H9 (cell line): ENCODE results near the gene RTN1. TPM values are rescaled to one million over a fixed set of nuclear protein-coding genes. Genes with fewer than 3 reads are reported as not detected.

ENCODE experiments used
- DNase-seq: peaks from one replicate; pipeline ENCODE4 v3.0.0-alpha.2; 2017
- H2AFZ ChIP-seq: one replicate; pipeline ENCODE4 v1.6.1; 2013; ENCODE audit warnings: mild to moderate bottlenecking, low read length, control low read depth, moderate library complexity
- H2AK5ac ChIP-seq: 2 replicates; pipeline ENCODE4 v1.6.1; 2013; ENCODE audit warnings: low read length, control low read depth, mixed read lengths; ENCODE audit not compliant: insufficient read length
- H2BK120ac ChIP-seq: one replicate; pipeline ENCODE4 v1.6.1; 2013; ENCODE audit warnings: low read depth, mild to moderate bottlenecking, low read length, control low read depth, inconsistent platforms; ENCODE audit not compliant: poor library complexity, severe bottlenecking
- H2BK12ac ChIP-seq: 2 replicates; pipeline ENCODE4 v1.6.1; 2013; ENCODE audit warnings: low read length, control low read depth, mixed read lengths, low read depth; ENCODE audit not compliant: insufficient read length
- H2BK15ac ChIP-seq: 2 replicates; pipeline ENCODE4 v1.6.1; 2013; ENCODE audit warnings: low read depth, low read length, control low read depth
- H2BK20ac ChIP-seq: one replicate; pipeline ENCODE4 v1.6.1; 2013; ENCODE audit warnings: low read depth, mild to moderate bottlenecking, low read length, control low read depth, inconsistent platforms; ENCODE audit not compliant: poor library complexity, severe bottlenecking
- H2BK5ac ChIP-seq: 2 replicates; pipeline ENCODE4 v1.6.1; 2013; ENCODE audit warnings: low read length, control low read depth, mixed read lengths; ENCODE audit not compliant: insufficient read length
- H3K14ac ChIP-seq: 2 replicates; pipeline ENCODE4 v1.6.1; 2013; ENCODE audit warnings: low read length, control low read depth; ENCODE audit not compliant: insufficient read depth
- H3K18ac ChIP-seq: 2 replicates; pipeline ENCODE4 v1.6.1; 2013; ENCODE audit warnings: low read depth, mild to moderate bottlenecking, mixed read lengths, low read length, control low read depth; ENCODE audit not compliant: insufficient read length
- H3K23ac ChIP-seq: 2 replicates; pipeline ENCODE4 v1.6.1; 2013; ENCODE audit warnings: low read length, control low read depth, mixed read lengths, low read depth; ENCODE audit not compliant: insufficient read length
- H3K23me2 ChIP-seq: 2 replicates; pipeline ENCODE4 v1.6.1; 2013; ENCODE audit warnings: low read depth, mild to moderate bottlenecking, mixed read lengths, low read length, control low read depth; ENCODE audit not compliant: insufficient read length, poor library complexity, severe bottlenecking
- H3K27ac ChIP-seq: 2 replicates; pipeline ENCODE4 v1.5.1; 2013; ENCODE audit warnings: low read length, control low read depth, mixed read lengths, low read depth; ENCODE audit not compliant: insufficient read length
- H3K27me3 ChIP-seq: 2 replicates; pipeline ENCODE4 v1.6.1; 2013; ENCODE audit warnings: low read length, control low read depth, inconsistent platforms; ENCODE audit not compliant: insufficient read depth
- H3K4ac ChIP-seq: 2 replicates; pipeline ENCODE4 v1.6.1; 2013; ENCODE audit warnings: low read depth, mild to moderate bottlenecking, control low read depth, inconsistent platforms, low read length, moderate library complexity
- H3K4me1 ChIP-seq: 2 replicates; pipeline ENCODE4 v1.6.1; 2013; ENCODE audit warnings: low read length, control low read depth, inconsistent platforms; ENCODE audit not compliant: insufficient read depth
- H3K4me2 ChIP-seq: 2 replicates; pipeline ENCODE4 v1.6.1; 2013; ENCODE audit warnings: low read length, control low read depth, mixed read lengths; ENCODE audit not compliant: insufficient read length, insufficient read depth
- H3K56ac ChIP-seq: 2 replicates; pipeline ENCODE4 v1.6.1; 2013; ENCODE audit warnings: low read depth, mild to moderate bottlenecking, mixed read lengths, low read length, control low read depth; ENCODE audit not compliant: insufficient read length
- H3K79me1 ChIP-seq: 2 replicates; pipeline ENCODE4 v1.6.1; 2013; ENCODE audit warnings: low read depth, mild to moderate bottlenecking, moderate library complexity, low read length, control low read depth, inconsistent platforms; ENCODE audit not compliant: insufficient read depth, poor library complexity, severe bottlenecking
- H3K79me2 ChIP-seq: 2 replicates; pipeline ENCODE4 v1.6.1; 2013; ENCODE audit warnings: low read length, control low read depth, inconsistent platforms; ENCODE audit not compliant: insufficient read depth
- H3K9ac ChIP-seq: 2 replicates; pipeline ENCODE4 v1.6.1; 2013; ENCODE audit warnings: low read length, control low read depth, mixed read lengths; ENCODE audit not compliant: insufficient read length; ENCODE audit errors: extremely low read depth
- H3K9me3 ChIP-seq: one replicate; pipeline ENCODE4 v1.6.1; 2013; ENCODE audit warnings: low read depth, low read length, inconsistent platforms; ENCODE audit not compliant: control insufficient read depth
- H3T11ph ChIP-seq: one replicate; pipeline ENCODE4 v1.6.1; 2013; ENCODE audit warnings: mild to moderate bottlenecking, low read length, control low read depth, inconsistent platforms
- H4K20me1 ChIP-seq: one replicate; pipeline ENCODE4 v1.6.1; 2013; ENCODE audit not compliant: control insufficient read depth, insufficient read length, insufficient read depth
- H4K5ac ChIP-seq: 2 replicates; pipeline ENCODE4 v1.6.1; 2013; ENCODE audit warnings: low read depth, mild to moderate bottlenecking, mixed read lengths, low read length, control low read depth; ENCODE audit not compliant: insufficient read length
- H4K8ac ChIP-seq: replicated peaks from 2 replicates; pipeline ENCODE4 v1.6.1; 2013; ENCODE audit warnings: low read length, control low read depth, mixed read lengths, low read depth; ENCODE audit not compliant: insufficient read length
- H4K91ac ChIP-seq: 2 replicates; pipeline ENCODE4 v1.6.1; 2013; ENCODE audit warnings: low read depth, mild to moderate bottlenecking, moderate library complexity, mixed read lengths, low read length, control low read depth; ENCODE audit not compliant: insufficient read length
- H3K27ac Mint-ChIP-seq, 3 experiments: 2 replicates in 2 of 3; 3 replicates in 1 of 3; pipeline ENCODE4 v1.8.0; 2020 to 2021; ENCODE audit warnings: mixed read lengths in 3 of 3, mild to moderate bottlenecking in 1 of 3, moderate library complexity in 1 of 3
- H3K27me3 Mint-ChIP-seq: 2 replicates; pipeline ENCODE4 v1.8.0; 2021; ENCODE audit warnings: low read depth, mild to moderate bottlenecking, moderate library complexity, mixed read lengths
- H3K36me3 Mint-ChIP-seq, 3 experiments: 2 replicates in 2 of 3; 3 replicates in 1 of 3; pipeline ENCODE4 v1.8.0; 2020 to 2021; ENCODE audit warnings: low read depth in 3 of 3, mixed read lengths in 3 of 3; ENCODE audit not compliant: insufficient read depth in 1 of 3
- H3K4me1 Mint-ChIP-seq, 2 experiments: 2 replicates each; pipeline ENCODE4 v1.8.0; 2020; ENCODE audit warnings: mixed read lengths in 2 of 2
- H3K4me3 Mint-ChIP-seq, 2 experiments: 2 replicates in 1 of 2; 3 replicates in 1 of 2; pipeline ENCODE4 v1.8.0; 2020 to 2021; ENCODE audit warnings: mild to moderate bottlenecking in 2 of 2, mixed read lengths in 2 of 2, moderate library complexity in 1 of 2
- H3K9me3 Mint-ChIP-seq, 2 experiments: 2 replicates in 1 of 2; 3 replicates in 1 of 2; pipeline ENCODE4 v1.8.0; 2020; ENCODE audit warnings: mild to moderate bottlenecking in 2 of 2, mixed read lengths in 2 of 2, moderate library complexity in 1 of 2
- WGBS: extraction: QIAGEN DNeasy Blood & Tissue Kit; methylation state at CpG from one replicate; pipeline ENCODE4 v1.1.7; 2013; ENCODE audit warnings: missing lambda C conversion rate, low lambda C conversion rate, mixed read lengths; ENCODE audit not compliant: insufficient read length; ENCODE audit errors: extremely low coverage; 5-methylcytosine and 5-hydroxymethylcytosine counted together
- total RNA-seq: library from RNA; stranded (reverse); gene quantifications from 2 replicates; pipeline ENCODE4 v1.2.1, GENCODE V29; 2021
- TF ChIP-seq, protein P1 (sequence below): fragments of 200-600 bp; sonication (generic); conservative IDR thresholded peaks from 3 replicates; pipeline ENCODE4 v1.8.0; 2021; ENCODE audit warnings: antibody characterized with exemption, mild to moderate bottlenecking

The RTN1 gene
- total RNA-seq, 1 experiment from 2014 or later, result 1.8 TPM

DNA sequence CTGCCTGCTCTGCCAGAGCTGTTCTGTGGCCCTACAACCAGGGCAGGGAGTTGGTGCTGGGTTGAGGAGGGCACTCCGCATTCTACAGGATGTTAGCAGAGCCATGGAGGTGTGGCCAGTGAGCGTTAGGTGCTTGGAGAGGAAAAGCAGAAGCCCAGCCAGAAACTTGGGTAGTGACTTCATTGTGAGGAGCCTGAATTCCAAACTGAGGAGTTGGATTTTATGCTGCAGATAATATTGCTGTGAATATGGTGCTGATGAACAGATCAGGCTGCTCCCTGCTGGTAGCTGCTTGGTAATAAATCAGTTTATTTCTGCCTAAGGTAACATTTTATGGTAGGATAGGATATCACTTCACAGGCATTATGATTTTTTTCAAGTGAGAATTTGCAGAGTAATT, 286.8 kb downstream of the RTN1 start:
- H3K23ac ChIP-seq, result no peak overlapping the region
- no peak overlapping the region for H2BK20ac ChIP-seq
- no peak overlapping the region for H3K9ac ChIP-seq
- H3K4ac ChIP-seq, result no peak overlapping the region
- H4K20me1 ChIP-seq, result no peaks in the 10 kb centered on the region
- H2AK5ac ChIP-seq, result no peak overlapping the region
- H3K27me3 ChIP-seq, result no peaks in the 10 kb centered on the region
- no peak overlapping the region for H2BK12ac ChIP-seq
- H4K5ac ChIP-seq, result no peak overlapping the region
- Mint-ChIP-seq H3K4me1 (peaks cover 0 to 3% of the 10 kb centered on the region in 2 experiments; a peak in 3 of 4 replicates), H3K36me3 (no peaks in the 10 kb centered on the region), H3K27me3 (no peaks in the 10 kb centered on the region), H3K4me3 (no peak overlapping the region), H3K27ac (no peak overlapping the region), H3K9me3 (no peaks in the 10 kb centered on the region)
- H3K56ac ChIP-seq, result no peak overlapping the region
- no peak overlapping the region for H2BK120ac ChIP-seq
- TF ChIP-seq, protein P1, sequence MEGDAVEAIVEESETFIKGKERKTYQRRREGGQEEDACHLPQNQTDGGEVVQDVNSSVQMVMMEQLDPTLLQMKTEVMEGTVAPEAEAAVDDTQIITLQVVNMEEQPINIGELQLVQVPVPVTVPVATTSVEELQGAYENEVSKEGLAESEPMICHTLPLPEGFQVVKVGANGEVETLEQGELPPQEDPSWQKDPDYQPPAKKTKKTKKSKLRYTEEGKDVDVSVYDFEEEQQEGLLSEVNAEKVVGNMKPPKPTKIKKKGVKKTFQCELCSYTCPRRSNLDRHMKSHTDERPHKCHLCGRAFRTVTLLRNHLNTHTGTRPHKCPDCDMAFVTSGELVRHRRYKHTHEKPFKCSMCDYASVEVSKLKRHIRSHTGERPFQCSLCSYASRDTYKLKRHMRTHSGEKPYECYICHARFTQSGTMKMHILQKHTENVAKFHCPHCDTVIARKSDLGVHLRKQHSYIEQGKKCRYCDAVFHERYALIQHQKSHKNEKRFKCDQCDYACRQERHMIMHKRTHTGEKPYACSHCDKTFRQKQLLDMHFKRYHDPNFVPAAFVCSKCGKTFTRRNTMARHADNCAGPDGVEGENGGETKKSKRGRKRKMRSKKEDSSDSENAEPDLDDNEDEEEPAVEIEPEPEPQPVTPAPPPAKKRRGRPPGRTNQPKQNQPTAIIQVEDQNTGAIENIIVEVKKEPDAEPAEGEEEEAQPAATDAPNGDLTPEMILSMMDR, result no peak
- DNase-seq, result peak; percentile 45
- H3K9me3 ChIP-seq, result no peaks in the 10 kb centered on the region
- H3K14ac ChIP-seq, result no peak overlapping the region
- H3K27ac ChIP-seq, result no peak overlapping the region
- no peak overlapping the region for H3K18ac ChIP-seq
- H4K8ac ChIP-seq, result no peak overlapping the region
- no peaks in the 10 kb centered on the region for H3K79me1 ChIP-seq
- no peak overlapping the region for H3K4me2 ChIP-seq
- WGBS, result no CpG with 5 or more reads among the region's 2 CpGs
- H2BK15ac ChIP-seq, result no peak overlapping the region
- H2BK5ac ChIP-seq, result no peak overlapping the region
- H3K79me2 ChIP-seq, result no peaks in the 10 kb centered on the region
- H3K4me1 ChIP-seq, result no peaks in the 10 kb centered on the region; the same call in 1 of the 2 replicates
- H4K91ac ChIP-seq, result no peak overlapping the region
- peak overlapping the region; percentile 78 for H2AFZ ChIP-seq
- no peaks in the 10 kb centered on the region for H3K23me2 ChIP-seq
- H3T11ph ChIP-seq, result no peak overlapping the region
